Adrenal gland (tissue), 19 donors: Measurements from ENCODE around the gene FSIP1. TPM values are rescaled to one million over a fixed set of nuclear protein-coding genes. Genes with fewer than 3 reads are reported as not detected.

Experiments
- DNase-seq, 7 donors: peaks; one replicate each; pipeline ENCODE4 v3.0.0-alpha.2; 2019 to 2020
- H3K27ac ChIP-seq, 5 donors: fragments of 200-600 bp; sonication (generic) in 4 of 5; 1 replicate in 3 of 5; 2 replicates in 2 of 5; pipeline versions ENCODE4 v1.5.1 to v1.8.0; 2016 to 2020; ENCODE audit warnings: mild to moderate bottlenecking in 1 of 5
- H3K27me3 ChIP-seq: fragments of 200-600 bp; 2 replicates; pipeline ENCODE4 v1.8.0; 2021
- H3K36me3 ChIP-seq, 2 donors: fragments of 200-600 bp; replicated peaks in 1 of 2; 1 replicate in 1 of 2; 2 replicates in 1 of 2; pipeline versions ENCODE4 v1.5.1 to v1.8.0; 2018 to 2022
- H3K4me1 ChIP-seq, 2 donors: fragments of 200-600 bp; replicated peaks in 1 of 2; 1 replicate in 1 of 2; 2 replicates in 1 of 2; pipeline versions ENCODE4 v1.5.1 to v1.8.0; 2018 to 2021
- H3K4me3 ChIP-seq, 4 donors: fragments of 200-600 bp; sonication (generic) in 3 of 4; one replicate each; pipeline ENCODE4 v1.5.1; 2016 to 2018
- H3K9me3 ChIP-seq, 3 donors: fragments of 200-600 bp; sonication (generic) in 1 of 3; replicated peaks in 1 of 3; 1 replicate in 2 of 3; 2 replicates in 1 of 3; pipeline versions ENCODE4 v1.5.1 to v1.8.0; 2016 to 2021
- POLR2A ChIP-seq, 2 donors: fragments of 450-650 bp; IDR thresholded peaks; one replicate each; pipeline ENCODE4 v1.6.1; 2017; ENCODE audit warnings: antibody characterized with exemption in 2 of 2, mild to moderate bottlenecking in 2 of 2, moderate library complexity in 1 of 2
- WGBS, 4 donors: extraction: QIAGEN DNeasy Blood & Tissue Kit in 2 of 4; methylation state at CpG; one replicate each; pipeline versions ENCODE4 v1.1.5 to v1.1.7; 2013 to 2017; 5-methylcytosine and 5-hydroxymethylcytosine counted together
- intact Hi-C, 2 donors: fragments of 100-400 bp; cut with DNase I; formaldehyde crosslinking; loops; one replicate each; pipeline versions ENCODE4 v1.14.1 to v1.15.0; 2022 to 2023
- long read RNA-seq, 10 donors: library from polyadenylated mRNA in 3 of 10; unstranded in 2 of 10; stranded (forward) in 1 of 10; transcript quantifications; one replicate each; pipeline ENCODE4 v2.0.0 and lab custom pipeline, GENCODE V29; 2021 to 2026
- polyA plus RNA-seq, 3 donors: library from polyadenylated mRNA; stranded (reverse); fragments of 200-250 nt in 2 of 3; fragments of 350-450 nt in 1 of 3; fragmentation: Illumina TruSeq in 1 of 3; extraction: RNeasy Lipid Tissue Mini Kit (QIAGEN cat#74804) in 1 of 3; gene quantifications; one replicate each; pipeline ENCODE4 v1.2.3, GENCODE V29; 2013 to 2014
- total RNA-seq, 9 donors: library from RNA; depleted of rRNA in 4 of 9; stranded (reverse); fragments of >200 nt in 4 of 9; fragments of 120-200 nt in 1 of 9; fragmentation: NEBNext Ultra II Directional in 1 of 9; extraction: Animal tissue kit (Norgen Biotek cat#: 25700) in 1 of 9; gene quantifications; one replicate each; pipeline versions ENCODE4 v1.1.0 to v1.2.4, GENCODE V29; 2013 to 2023
- TF ChIP-seq, protein P1 (sequence below), 6 experiments: fragments of 450-650 bp in 4 of 6; fragments of 200-600 bp in 2 of 6; sonication (generic) in 1 of 6; IDR thresholded peaks; 1 replicate in 5 of 6; 2 replicates in 1 of 6; pipeline versions ENCODE4 v1.5.1 to v1.8.0; 2016 to 2021; ENCODE audit warnings: antibody characterized with exemption in 6 of 6, mild to moderate bottlenecking in 2 of 6, moderate library complexity in 1 of 6
- donor health status: healthy with polysubstance abuse.
- donor health status: Bipolar disorder and iron deficiency.
- donor health status: DM: yes; HTN: yes; CAD: no.
- donor health status: DM: no; HTN: no; CAD: no.
- donor health status: DM: no; HTN: no; CAD: no.
- donor health status: DM: yes; HTN: yes; CAD: no.

The FSIP1 gene
- total RNA-seq (under 1 TPM in 7 of 9 donors, not detected in 2; 0.11 to 0.60 (median 0.23) TPM), polyA plus RNA-seq (under 1 TPM; 0.20 to 0.56 (median 0.51) TPM)
- long read RNA-seq, donor 1, result 0 reads
- long read RNA-seq, donor 2, partial matches to known transcripts, result 18 of 18 reads
- long read RNA-seq, donor 2, other reads (novel, unspliced or antisense), result 0 of 18 reads
- long read RNA-seq, donor 3, result 0 reads
- long read RNA-seq, donor 4, partial matches to known transcripts, result 0 of 3 reads
- long read RNA-seq, donor 4, other reads (novel, unspliced or antisense), result 3 of 3 reads
- long read RNA-seq, donor 5, partial matches to known transcripts, result 0 of 3 reads
- long read RNA-seq, donor 5, other reads (novel, unspliced or antisense), result 3 of 3 reads
- long read RNA-seq, donor 6, partial matches to known transcripts, result 0 of 2 reads
- long read RNA-seq, donor 6, other reads (novel, unspliced or antisense), result 2 of 2 reads
- long read RNA-seq, donor 7, result 0 reads
- long read RNA-seq, donor 8, result 0 reads
- long read RNA-seq, donor 9, result 0 reads
- long read RNA-seq, donor 10, result 0 reads

DNA sequence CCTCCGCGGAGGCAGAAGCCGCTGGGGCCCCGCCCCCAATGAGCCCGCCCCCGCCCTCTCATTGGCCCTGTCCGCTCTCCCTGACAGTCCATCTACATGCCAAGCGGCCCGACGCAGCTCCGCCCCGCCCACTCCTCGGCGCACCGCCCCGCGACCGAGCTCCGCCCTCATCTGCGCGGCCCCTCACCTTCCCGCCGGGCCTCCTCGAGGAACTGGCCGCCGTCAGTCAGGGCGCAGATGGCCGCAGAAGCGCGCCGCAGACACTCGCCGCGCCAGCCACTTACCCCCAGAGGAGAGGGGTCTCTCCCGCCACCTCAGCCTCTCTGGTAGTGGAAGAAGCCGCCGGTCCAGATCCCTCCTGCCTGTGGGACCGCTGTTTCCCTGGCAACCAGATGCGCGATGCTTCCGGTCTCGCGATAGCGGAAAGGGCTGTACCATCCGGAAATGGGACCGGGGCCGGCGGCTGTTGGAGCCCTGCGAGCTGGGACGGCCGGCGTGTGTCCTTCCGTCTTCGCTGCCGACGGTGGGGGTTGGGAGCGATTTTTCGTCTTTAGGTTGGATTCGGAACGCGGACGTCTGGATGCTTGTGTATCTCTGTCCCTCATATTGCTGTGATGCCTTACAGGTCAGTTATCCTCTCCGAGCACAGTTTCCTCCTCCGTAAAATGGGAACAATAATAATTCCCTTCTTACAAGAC, at the start of gene FSIP1:
Gene FSIP1 (minus strand): TSS at position 401 of the 698 bp plus-strand sequence. CDS start 6,317 bp downstream, outside the sequence.
- intact Hi-C loops, result loop anchor here in 1 of 2 donors (10.0 kb wide), 1 partner anchor 102 kb away; no protein-coding TSS in a partner anchor
- peak within 1 kb of the TSS in 2 of 5 donors; percentile 72 to 85 for H3K27ac ChIP-seq

DNA sequence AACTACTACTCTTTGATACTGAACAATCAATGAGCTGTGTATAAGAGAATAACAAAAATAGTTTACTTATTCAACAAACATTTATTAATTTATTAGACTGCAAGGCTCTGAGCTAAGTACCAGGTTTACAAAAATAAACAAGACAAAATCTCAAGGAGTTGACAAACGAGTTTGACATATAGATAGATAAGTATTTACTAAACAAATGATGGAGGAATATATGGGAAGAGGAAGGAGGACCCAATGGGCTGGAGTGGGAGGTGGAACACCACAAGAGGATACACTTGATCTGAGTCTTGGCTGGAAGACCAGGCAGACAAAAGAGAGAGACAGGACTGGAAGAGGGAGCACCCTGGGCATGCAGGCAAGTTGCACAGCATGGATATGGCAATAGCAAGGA, 47.5 kb upstream of the FSIP1 start:
- Histone ChIP-seq H3K9me3 (no peaks in the 10 kb centered on the region), H3K4me1 (no peaks in the 10 kb centered on the region), H3K36me3 (no peaks in the 10 kb centered on the region), H3K27me3 (no peaks in the 10 kb centered on the region), H3K27ac (no peak overlapping the region), H3K4me3 (no peak overlapping the region)
- no peak for TF ChIP-seq POLR2A (IDR thresholded peaks at IDR 0.05)
- TF ChIP-seq, protein P1, sequence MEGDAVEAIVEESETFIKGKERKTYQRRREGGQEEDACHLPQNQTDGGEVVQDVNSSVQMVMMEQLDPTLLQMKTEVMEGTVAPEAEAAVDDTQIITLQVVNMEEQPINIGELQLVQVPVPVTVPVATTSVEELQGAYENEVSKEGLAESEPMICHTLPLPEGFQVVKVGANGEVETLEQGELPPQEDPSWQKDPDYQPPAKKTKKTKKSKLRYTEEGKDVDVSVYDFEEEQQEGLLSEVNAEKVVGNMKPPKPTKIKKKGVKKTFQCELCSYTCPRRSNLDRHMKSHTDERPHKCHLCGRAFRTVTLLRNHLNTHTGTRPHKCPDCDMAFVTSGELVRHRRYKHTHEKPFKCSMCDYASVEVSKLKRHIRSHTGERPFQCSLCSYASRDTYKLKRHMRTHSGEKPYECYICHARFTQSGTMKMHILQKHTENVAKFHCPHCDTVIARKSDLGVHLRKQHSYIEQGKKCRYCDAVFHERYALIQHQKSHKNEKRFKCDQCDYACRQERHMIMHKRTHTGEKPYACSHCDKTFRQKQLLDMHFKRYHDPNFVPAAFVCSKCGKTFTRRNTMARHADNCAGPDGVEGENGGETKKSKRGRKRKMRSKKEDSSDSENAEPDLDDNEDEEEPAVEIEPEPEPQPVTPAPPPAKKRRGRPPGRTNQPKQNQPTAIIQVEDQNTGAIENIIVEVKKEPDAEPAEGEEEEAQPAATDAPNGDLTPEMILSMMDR (IDR thresholded peaks at IDR 0.05), result no peak
- 26 to 44% (median 33%) methylated on average over 1 of the region's 1 CpG for WGBS, 4 donors
- no peak for DNase-seq
- intact Hi-C loops, result no loop called here

More for the DNA sequence above, at the start of gene FSIP1:
- WGBS, 4 donors, result 0 to 2% (median 0%) methylated on average over 7 to 64 of the region's 64 CpGs
- Histone ChIP-seq H3K36me3 (no peaks in the 10 kb centered on the region), H3K4me1 (peaks cover 0 to 21% of the 10 kb centered on the region in 2 donors), H3K9me3 (no peaks in the 10 kb centered on the region), H3K4me3 (peak within 1 kb of the TSS; percentile 31 to 91 (median 68)), H3K27me3 (no peaks in the 10 kb centered on the region)
- peak; percentile 96 to 99 (median 98) for DNase-seq
- TF ChIP-seq POLR2A (IDR thresholded peaks at IDR 0.05), result peak; percentile 57 to 72
- TF ChIP-seq, protein P1 (IDR thresholded peaks at IDR 0.05), result no peak

DNA sequence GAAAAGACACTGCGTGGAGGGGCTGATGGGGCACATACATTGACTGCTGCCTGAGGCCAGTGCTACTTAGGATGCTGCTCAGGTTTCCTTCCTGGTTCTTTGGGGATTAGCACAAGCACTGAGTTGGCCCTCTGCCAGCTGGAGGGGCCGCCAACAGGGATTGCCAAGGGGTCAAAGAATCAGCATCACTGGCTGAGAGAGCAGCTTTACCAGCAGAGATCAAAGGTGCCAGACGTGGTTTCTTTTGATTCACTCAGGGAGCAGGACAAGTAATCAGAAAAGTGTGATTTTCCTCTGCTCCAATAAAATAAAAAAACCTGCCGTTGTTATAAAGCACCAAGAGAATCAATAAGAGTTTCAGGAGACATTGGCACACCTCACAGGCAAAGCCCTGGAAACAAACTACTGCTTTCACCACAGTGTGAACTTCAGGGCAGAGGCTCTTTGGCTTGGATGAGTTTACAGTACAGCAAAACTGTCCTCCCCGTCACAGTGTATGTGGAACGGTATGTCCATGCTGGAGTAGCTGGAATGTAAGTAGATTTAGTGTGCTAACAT, 45.8 kb upstream of the FSIP1 start:
- DNase-seq, result peak in 4 of 7 donors; percentile 14 to 22 (median 18)
- intact Hi-C loops, result no loop called here
- Histone ChIP-seq H3K4me3 (no peak overlapping the region), H3K27ac (no peak overlapping the region), H3K9me3 (no peaks in the 10 kb centered on the region), H3K27me3 (no peaks in the 10 kb centered on the region), H3K4me1 (no peaks in the 10 kb centered on the region), H3K36me3 (no peaks in the 10 kb centered on the region)
- TF ChIP-seq, protein P1 (IDR thresholded peaks at IDR 0.05), result no peak
- TF ChIP-seq POLR2A (IDR thresholded peaks at IDR 0.05), result no peak
- WGBS, 4 donors, result 53 to 71% (median 58%) methylated on average over 6 of the region's 6 CpGs

DNA sequence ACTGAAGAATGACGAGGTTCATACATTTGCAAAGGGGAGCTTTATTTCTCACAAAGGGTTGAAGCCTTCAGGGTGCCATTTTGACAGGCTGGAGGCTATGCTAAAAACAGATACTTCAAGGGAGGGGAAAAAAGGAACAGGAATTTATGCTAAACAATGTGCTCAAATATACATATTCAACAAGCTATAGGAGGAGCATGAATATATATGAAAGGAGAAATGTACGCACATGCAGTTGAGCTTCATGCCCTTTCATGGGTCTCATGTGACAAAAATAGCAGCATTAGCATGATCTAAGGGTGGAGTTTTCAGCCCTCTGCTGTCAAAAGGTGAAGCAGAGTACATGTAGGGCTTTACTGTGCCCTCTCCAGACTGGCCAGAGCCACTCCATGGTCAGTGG, 44.3 kb upstream of the FSIP1 start:
- intact Hi-C loops, result no loop called here
- no peak for DNase-seq
- 78 to 96% (median 88%) methylated on average over 2 of the region's 2 CpGs for WGBS, 4 donors

More for the DNA sequence above, 44.3 kb upstream of the FSIP1 start:
- Histone ChIP-seq H3K9me3 (no peaks in the 10 kb centered on the region), H3K36me3 (no peaks in the 10 kb centered on the region), H3K27me3 (no peaks in the 10 kb centered on the region), H3K4me1 (no peaks in the 10 kb centered on the region), H3K4me3 (no peak overlapping the region), H3K27ac (no peak overlapping the region)
- TF ChIP-seq, protein P1 (IDR thresholded peaks at IDR 0.05), result no peak
- TF ChIP-seq POLR2A (IDR thresholded peaks at IDR 0.05), result no peak
